HG02678 (cell line): Measurements from ENCODE around the gene TRAPPC6A.
A peak's percentile ranks its signal among the peaks of the same experiment; 100 is the strongest.

Source experiments
- ATAC-seq: cut with Tn5 transposase; IDR thresholded peaks from one replicate; pipeline ENCODE4 v1.9.1; 2021; ENCODE audit warnings: mild to moderate bottlenecking, moderate library complexity; ENCODE audit not compliant: unreplicated experiment

TRAPPC6A gene

DNA sequence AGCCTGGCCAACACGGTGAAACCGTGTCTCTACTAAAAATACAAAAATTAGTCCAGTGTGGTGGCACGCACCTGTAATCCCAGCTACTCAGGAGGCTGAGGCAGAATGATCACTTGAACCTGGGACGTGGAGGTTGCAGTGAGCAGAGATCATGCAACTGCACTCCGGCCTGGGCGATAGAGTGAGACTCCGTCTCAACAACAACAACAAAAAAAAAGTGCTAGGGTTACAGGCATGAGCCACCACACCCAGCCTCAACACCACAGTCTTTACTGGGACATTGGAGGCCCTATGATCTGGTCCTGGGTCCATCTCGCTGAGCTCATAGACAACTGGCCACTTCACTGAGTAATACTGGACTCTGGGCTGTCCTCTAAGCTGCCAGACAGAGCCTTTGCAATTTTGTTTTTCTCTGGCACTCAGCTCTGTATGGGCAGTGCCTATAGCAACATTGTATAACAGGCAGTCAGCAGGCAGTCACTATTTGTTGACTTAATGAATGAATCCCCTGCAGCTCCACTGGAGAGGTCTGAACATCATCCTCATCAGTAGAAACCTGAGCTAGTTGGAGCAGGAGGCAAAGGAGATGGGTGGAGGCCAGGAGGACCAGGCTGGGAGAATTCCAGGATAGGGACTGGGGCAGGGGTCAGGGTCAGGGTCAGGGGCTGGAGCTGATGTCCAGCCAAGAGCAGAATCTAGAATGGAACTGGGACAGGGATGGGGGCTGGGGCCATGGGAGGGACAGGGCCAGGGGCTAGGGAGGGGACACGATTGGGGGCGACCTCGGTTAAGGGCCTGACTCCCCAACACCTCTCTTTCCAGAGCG, 8.7 kb upstream of the TRAPPC6A start:
- ATAC-seq: no peak

DNA sequence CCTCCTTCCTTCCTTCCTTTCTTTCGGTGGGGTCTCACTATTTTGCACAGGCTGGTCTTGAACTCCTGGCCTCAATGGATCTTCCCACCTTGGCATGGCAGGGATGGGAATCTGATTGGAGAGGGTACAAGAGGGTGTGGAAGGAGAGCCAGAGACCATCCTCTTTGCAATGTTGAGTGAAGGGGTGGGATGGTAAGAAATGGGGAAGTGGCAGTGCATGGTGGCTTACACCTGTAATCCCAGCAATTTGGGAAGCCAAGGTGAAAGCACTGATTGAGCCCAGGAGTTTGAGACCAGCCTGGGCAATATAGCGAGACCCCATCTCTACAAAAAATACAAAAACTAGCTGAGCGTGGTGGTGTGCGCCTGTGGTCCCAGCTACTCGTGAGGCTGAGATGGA, 6.1 kb upstream of the TRAPPC6A start:
- ATAC-seq: no peak

DNA sequence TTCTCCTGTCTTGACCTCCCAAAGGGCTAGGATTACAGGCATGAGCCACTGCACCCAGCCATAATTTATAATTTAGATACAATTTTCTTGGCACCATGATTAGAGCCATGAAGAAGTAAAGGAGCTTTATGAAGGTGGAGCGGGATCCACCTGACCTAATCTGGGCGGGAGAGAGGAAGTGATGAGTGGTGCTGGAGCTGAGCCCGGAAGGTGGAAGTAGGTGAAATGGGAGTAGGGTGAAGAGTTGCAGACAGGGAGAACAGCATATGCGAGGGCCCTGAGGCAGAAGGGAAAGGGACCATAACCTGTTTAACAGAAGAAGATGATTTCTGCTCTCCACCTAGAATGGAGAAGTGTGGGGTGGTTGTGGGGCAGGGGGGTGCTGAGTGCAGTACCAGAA, 4.7 kb upstream of the TRAPPC6A start:
- no peak for ATAC-seq

DNA sequence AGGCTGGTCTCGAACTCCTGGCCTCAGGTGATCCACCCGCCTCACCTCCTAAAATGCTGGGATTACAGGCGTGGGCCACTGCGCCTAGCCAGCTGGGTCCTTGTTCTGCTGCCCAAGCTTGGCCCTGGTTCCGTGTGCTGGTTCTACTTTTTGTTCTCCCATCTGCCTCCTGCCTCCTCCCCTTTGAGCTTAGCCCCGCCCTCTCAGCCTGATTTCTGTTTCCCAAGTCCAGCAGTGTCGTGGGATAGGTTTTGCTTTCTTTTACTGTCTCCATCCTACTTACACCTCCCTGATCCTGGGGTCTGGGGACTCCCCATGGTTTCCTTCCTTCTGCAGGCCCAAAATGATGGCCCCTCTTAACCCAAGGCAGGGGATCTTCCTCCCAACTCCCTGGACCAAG, 2.9 kb upstream of the TRAPPC6A start:
- no peak for ATAC-seq

DNA sequence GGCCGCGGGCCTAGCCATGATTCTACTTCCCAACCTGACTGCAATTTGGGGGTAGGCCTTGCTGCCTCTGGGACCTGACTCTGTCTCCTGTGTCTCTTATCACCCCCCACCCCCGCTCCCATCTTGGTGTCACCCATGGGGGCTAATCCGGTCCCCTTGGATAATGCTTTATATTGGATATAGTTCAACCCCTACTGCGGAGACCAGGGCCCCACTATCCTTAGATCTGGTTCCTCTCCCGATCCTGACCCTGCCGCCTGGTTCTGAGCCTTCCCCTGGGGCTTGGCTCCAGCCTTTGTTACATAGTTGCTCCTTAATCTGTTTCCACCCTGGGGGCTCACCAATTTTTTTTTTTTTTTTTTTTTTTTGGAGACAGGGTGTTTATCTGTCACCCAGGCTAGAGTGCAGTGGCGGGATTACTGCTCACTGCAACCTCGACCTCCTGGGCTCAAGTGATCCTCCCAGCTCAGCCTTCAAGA, 1.9 kb upstream of the TRAPPC6A start:
- no peak for ATAC-seq

DNA sequence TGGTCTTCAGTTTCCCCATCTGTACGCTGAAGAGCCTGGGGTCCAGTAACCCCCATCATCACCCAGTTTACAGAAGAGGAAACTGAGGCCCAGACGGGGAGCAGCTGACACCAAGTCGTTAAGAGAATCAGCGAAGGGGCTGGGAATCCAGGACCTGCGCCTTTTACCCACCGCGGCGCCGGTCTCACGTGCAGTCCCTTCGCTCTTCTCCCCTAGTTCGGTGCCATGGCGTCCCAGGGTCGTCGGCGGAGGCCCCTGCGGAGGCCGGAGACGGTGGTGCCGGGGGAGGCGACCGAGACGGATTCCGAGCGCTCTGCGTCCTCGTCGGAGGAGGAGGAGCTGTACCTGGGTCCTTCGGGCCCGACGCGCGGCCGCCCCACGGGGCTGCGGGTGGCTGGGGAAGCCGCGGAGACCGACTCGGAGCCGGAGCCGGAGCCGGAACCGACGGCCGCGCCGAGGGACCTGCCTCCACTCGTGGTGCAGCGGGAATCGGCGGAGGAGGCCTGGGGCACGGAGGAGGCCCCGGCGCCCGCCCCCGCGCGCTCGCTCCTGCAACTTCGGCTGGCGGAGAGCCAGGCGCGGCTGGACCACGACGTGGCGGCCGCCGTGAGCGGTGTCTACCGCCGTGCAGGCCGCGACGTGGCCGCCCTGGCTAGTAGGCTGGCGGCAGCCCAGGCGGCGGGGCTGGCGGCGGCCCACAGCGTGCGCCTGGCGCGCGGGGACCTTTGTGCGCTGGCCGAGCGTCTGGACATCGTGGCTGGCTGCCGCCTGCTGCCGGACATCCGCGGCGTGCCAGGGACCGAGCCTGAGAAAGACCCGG, 1.2 kb upstream of the TRAPPC6A start:
- ATAC-seq: no peak

DNA sequence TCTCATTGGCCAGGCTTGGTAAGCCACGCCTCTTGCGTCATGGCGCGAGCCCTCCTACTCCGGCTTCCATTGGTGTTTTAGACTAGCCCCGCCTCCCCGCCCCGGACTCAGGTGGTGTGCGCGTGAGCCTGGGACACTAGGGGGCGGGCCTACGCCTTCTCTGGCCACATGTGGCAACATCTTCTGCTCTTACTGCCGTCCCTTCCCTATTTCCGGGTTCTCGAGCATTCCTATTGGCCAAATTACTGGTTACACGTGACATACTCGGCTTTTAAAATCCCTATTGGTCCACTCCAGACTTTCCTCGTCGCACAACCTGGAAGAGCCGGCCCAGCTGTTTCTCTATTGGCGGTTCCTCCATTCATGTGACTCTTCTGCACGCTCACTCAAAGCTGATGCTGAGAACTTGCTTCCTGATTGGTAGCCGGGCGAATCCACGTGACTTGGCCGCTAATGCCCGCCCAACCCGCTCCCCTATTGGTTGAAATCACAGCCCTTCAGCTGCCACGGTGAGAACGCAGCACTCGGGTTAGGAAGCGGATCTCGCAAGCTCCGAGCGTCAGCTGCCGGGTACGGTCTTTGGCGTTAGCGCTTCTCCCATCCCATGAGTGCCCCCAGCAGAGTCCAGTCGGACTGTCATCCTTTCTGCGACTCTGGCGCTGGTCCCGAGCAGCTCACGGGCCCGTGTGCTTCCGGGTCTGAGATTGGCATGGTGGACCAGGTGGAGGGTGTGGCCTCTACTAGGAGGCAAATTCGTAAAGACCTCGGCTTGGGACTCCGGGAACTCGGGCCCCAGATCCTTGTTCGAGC, 430 bp upstream of the TRAPPC6A start, which contains the start of gene BLOC1S3:
Gene BLOC1S3, plus strand, starts transcription at position 523 of the 810 bp plus-strand sequence. CDS start 513 bp downstream, outside the sequence.
- peak; percentile 81 for ATAC-seq

DNA sequence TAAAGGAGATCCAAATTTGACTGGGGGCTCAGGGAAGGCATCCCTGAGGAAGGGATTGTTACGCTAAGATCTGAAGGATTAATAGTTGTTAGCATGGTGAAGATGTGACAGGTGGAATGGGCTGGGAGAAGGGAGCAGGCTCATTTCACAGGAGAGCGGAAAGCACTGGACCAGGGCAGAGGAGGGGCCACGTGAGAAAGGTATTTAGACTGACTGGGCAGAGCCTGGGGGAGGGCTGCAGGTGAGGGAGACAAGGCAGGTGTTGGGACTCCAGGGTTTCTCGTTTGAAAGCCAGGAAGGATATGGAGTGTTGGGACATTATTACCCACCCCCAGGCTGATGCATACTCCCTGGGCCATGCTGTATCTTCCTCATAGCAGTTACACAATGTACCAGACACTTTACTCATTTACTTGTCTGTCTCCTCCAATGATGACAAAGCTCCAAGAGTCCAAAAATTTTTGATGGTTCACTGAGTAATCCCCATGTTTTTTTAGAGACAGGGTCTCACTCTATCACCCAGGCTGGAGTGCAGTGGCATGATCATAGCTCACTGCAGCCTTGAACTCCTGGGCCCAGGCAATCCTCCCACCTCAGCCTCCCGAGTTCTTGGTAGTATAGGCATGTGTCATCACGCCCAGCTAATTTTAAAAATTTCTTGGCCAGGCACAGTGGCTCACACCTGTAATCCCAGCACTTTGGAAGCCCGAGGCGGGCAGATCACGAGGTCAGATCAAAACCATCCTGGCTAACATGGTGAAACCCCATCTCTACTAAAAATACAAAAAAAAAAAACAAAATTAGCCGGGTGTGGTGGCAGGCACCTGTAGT, 2.3 kb downstream of the TRAPPC6A start:
- ATAC-seq: no peak

DNA sequence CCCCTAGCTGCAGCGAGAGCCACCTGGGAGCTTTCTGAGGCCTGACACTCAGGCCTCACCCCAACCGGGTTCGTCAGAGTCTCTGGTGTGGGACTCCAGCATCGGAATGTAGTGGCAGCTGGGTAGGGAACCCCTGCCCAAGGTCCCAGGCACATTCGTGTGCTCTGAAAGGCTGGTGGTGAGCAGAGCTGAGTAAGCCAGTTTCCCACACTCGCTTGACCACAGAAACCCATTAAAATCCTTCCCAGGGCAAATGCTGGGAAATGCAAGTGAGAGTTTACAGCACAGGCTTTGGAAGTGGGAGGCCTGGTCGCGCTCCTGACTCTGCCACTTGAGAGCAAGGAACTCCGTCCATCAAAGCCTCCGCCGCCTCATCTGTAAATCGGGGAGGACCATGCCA, 4.2 kb downstream of the TRAPPC6A start:
- ATAC-seq: no peak

DNA sequence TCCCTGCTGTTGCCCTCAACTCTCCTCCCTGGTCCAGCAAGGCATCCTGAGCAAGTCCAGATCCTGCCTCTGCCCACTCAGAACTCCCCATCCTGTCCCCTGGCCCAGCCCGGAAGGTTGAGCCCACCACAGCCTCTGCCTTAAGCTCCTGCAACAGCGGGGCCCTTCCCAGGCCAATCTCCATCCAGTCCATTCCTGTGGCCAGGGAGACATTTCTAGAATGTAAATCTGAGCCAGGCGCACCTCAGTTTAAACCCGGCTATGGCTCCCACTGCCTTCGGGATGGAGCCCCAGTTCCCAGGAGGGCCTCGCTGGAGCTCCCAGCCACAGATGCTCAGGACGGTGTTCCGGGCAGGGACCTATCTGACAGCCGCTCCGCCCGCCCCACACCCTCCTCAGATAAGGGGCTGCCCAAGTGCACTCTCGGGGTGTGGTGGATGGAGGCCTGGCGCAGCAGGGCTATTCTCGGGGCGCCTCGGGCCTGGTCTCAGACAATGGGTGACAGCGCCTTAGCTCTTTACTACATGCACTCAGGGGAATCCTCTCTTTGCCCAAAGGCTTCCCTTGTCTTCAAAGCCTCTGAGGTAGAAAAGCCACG, 5.3 kb downstream of the TRAPPC6A start:
- no peak for ATAC-seq

DNA sequence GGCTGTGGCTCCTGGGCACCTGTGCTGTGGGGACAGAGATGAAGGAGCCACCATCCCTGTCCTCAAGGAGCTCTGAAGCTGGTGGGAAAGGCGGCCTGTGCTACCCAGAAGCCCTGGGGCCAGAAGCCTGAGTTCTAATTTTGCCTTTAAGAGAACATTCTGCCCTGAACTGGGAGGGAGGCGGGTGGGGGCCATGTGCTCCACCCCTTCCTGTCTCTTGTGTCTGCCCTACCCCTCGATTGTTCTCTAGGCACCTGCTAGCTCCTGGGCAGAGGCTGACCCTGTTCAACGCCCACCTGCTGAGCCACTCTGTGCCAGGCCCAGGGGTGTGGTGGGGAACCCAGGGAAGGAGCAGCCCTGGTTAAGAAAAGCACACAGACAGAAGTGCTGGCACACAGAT, 5.9 kb downstream of the TRAPPC6A start:
- no peak for ATAC-seq

DNA sequence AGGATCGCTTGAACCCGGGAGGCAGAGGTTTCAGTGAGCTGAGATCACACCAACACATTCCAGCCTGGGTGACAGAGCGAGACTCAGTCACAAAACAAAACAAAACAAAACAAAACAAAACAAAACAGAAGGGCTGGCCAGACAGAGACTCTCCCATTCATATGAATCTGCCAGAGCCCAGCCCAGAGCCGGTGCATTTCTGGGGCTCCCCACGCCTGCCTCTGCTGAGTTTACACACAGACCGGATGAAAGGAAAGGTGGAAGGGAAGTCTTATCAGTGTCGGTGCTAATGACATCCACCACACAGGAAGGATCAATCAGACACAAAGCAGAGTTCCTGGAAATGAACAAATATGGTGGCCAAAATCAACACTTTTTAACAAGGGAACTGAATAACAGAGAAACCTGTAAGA, 6.8 kb downstream of the TRAPPC6A start:
- no peak for ATAC-seq

DNA sequence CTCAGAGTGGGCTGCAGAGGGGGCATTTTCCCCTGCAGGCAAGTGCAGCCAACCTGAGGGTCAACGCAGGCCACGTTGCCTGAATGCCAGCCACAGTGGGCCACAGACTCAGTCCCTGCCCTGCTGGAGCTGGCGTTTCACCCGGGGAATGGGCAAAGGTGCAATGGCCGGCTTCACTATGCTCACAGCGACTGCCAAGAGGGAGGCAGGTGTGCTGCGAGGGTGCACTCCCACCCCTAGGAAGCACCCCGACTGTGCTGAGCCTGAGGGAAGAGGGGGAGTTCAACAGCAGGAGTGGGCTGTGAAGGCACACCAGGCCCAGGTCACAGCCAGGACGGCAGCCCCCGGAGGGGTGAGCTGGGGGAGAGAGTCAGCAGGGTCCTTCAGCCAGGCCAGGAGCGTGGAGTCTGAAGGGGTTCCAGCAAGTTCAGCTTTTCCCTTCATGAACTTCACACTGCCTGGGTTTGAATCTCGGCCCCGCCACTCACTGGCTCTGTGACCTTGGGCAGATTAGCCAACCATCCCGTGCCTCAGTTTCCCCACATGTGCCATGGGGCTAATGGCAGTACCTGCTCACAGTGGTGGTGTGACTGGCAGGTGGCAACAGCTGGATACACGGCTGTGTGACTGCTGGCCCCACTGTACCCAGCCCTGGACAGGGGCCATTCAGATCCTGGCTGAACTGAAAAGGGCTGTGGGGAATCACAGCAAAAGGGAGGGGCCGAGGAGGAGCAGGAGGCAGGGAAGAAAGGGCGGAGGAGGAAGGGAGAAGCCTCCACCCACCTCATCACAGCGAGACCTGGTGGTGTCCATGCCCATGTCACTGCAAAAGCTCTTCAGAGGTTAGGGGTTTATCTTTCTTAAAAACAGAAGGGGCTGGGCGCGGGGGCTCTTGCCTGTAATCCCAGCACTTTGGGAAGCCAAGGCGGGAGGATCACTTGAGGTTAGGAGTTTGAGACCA, 7.6 kb downstream of the TRAPPC6A start:
- ATAC-seq: no peak

DNA sequence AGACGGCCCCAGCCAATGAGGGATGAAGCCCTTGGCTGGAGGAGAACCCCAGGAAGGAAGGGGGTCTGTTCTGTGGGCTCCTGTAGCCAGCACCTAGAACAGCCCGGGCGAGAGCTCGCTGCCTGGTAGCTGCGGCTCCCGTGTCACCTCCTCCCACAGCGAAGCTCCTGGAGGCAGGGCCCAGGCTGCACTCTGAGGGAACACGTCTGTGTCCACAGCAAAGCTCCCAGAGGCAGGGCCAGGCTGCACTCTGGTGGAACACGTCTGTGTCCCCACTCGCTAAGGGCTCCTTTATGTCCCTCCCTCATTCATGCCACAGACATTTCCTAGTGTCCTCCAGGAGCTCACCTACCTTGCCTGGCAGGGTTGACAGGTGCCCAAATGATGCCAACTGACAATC, 8.4 kb downstream of the TRAPPC6A start:
- no peak for ATAC-seq

DNA sequence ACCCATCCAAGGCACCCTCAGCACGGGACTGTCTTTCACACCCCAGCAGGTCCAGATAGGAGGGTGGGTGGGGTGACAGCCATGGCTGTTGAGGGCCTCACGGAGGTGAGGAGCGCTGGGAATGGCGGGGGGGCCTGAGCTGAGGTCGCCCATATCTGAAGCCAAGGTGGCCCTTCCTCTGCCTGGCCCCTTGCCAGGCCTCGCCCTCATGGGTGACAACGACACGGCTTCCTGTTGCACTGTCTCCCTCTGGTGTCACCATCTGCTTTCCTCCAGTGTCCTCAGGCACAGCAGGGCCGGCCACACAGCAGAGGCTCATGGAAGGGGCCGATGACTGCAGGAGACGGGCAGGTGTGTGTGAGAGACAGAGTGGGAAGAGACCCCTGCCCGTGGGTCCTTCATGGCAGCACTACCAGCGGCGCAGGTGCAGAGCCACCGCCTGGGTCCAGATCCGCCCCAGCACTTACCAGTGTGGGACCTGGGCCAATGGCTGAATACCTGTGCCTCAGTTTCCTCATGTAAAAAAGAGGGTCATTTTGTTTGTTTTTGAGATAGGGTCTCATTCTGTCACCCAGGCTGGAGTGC, 9.2 kb downstream of the TRAPPC6A start:
- ATAC-seq: no peak

DNA sequence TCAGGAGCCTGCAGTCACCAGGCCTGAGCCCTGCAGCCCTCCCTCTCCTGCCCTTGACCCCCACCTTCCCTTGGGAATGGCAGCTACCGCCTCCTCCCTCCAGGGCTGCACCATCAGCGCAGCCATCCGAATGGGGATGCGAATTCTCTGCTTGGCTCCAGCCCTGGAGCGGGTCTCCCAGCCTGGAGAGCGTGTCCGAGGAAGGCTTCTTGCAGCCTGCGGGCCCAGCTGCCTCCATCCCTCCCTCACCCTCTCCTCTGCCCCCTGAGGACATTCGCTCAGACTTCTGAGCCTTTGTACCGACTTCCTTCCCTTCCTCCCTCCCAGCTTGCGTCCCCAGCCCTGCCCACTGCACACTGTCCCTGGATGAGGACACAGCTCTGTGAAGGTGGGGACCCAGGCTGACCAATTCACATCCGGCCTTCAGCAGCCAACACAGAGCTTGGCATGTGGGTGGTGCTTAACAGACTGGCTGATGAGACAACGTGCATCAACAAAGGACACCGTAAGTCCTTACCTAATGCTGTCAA, 11.2 kb downstream of the TRAPPC6A start:
- ATAC-seq: no peak

DNA sequence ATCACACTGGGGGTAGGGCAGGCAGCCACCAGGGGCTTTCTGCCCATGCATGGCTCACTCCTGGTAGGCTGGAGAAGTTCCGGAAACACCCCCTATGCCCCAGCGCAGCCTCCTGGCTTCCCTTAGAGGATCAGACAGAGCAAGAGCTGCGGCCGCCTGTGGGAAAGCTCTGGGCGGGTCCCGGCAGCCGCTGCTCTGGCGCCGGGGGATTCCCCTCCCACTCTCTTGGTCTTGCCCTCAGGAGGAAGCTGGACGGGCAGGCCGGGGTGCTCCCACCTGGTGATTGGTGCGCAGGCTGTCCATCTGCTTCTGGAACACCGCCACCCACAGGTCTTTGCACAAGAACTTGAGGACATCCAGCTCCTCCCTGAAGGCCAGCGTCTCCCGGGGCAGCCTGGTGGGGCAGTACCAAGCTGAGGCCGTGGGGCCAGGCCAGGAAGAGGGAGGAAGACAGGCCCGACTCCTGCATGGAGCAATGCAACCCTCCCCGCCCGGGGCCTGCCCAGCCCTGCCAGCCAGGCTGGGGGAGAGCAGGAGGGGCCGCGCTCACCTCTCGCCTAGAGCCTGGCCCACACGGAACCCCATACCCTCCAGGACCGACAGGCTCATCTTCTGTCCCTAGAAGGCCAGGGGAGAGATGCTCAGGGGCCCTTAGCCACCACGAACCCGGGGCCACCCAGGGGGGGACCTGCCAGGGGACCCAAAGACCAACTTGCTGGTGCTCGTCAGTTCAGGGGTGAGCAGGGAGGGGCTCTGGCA, 13.3 kb downstream of the TRAPPC6A start:
- ATAC-seq: peak; percentile 85
